Activated naive CD8-positive, alpha-beta T cell treated with anti-CD3 and anti-CD28 coated beads, Interleukin-2, amount 50 U/mL, for 24 hours (primary cell): ENCODE measurements around the gene ENDOV.

Experiments used
- ATAC-seq: fragments of 150-1000 bp; cut with Tn5 transposase; one replicate; pipeline ENCODE4 v1.10.0; 2021
- DNase-seq: peaks from one replicate; pipeline ENCODE4 v3.0.0; 2021
- H3K27ac Mint-ChIP-seq: one replicate; pipeline ENCODE4 v1.8.0; 2021; ENCODE audit warnings: mild to moderate bottlenecking, mixed read lengths
- H3K27me3 Mint-ChIP-seq: one replicate; pipeline ENCODE4 v1.8.0; 2021; ENCODE audit warnings: mixed read lengths
- H3K36me3 Mint-ChIP-seq: one replicate; pipeline ENCODE4 v1.8.0; 2021; ENCODE audit warnings: low read depth, mixed read lengths
- H3K4me1 Mint-ChIP-seq: one replicate; pipeline ENCODE4 v1.8.0; 2021; ENCODE audit warnings: mixed read lengths
- H3K4me3 Mint-ChIP-seq: one replicate; pipeline ENCODE4 v1.8.0; 2021; ENCODE audit warnings: mild to moderate bottlenecking, moderate library complexity, mixed read lengths
- H3K9me3 Mint-ChIP-seq: one replicate; pipeline ENCODE4 v1.8.0; 2021; ENCODE audit warnings: mixed read lengths

Gene ENDOV

DNA sequence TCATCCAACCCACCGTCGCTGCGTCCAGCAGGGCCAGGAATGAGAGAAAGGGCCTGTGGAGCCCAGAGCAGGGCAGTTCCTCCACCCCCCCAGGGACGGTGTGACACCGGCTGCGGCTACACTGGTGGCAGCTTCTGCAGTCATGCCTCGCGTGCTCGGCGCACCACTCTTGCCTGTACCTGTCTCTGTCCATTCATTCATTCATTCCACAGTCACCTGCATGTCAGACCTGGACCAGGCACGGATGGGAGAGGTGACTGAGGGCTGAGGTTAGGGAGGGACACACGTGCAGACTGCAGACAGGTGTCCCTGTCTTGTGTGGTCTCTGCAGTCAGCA, 27.3 kb downstream of the ENDOV start:
- DNase-seq (no peak), ATAC-seq (no peak)
- Mint-ChIP-seq H3K27me3 (no peaks in the 10 kb centered on the region), H3K36me3 (no peaks in the 10 kb centered on the region), H3K9me3 (no peaks in the 10 kb centered on the region), H3K4me1 (no peaks in the 10 kb centered on the region), H3K4me3 (no peak overlapping the region), H3K27ac (no peak overlapping the region)

DNA sequence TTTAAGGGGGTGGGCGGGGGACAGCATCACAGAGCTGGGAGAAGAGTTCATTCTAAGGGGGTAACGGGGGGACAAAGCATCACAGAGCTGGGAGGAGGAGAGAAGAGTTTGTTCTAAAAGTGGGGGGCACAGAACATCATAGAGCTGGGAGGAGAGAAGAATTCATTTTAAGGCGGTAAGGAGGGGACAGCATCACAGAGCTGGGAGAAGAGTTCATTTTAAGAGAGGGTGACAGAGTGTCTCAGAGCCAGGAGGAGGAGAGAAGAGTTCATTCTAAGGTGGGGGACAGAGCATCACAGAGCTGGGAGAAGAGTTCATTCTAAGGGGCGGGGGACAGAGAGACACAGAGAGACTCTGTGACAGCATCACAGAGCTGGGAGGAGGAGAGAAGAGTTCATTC, 27.8 kb downstream of the ENDOV start:
- Mint-ChIP-seq H3K27me3 (no peaks in the 10 kb centered on the region), H3K36me3 (no peaks in the 10 kb centered on the region)

DNA sequence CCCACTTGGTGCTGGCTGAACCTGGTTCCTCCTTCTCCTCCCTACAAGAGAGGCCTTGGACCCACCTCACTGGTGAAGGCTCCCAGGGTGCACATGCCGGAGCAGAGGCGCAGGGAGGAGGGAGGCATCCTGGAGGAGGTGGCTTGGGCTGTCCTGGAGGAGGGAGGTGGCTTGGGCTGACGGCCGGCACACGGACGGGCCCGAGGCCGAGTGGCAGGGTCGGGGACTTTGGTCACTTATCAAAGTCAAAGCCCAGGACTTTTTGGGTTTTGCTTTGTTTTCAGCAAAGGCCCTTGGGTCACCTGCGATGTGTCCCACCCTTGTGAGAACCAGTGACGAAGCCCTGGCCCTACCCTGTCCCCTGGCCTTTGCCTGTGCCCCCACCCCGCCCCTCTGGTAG, 28.5 kb downstream of the ENDOV start:
- no peak overlapping the region for H3K27ac Mint-ChIP-seq
- ATAC-seq, result no peak
- H3K9me3 Mint-ChIP-seq, result no peaks in the 10 kb centered on the region
- H3K27me3 Mint-ChIP-seq, result no peaks in the 10 kb centered on the region
- no peak overlapping the region for H3K4me3 Mint-ChIP-seq
- no peak for DNase-seq
- H3K4me1 Mint-ChIP-seq, result no peaks in the 10 kb centered on the region
- no peaks in the 10 kb centered on the region for H3K36me3 Mint-ChIP-seq

More for the DNA sequence above, 27.8 kb downstream of the ENDOV start:
- H3K9me3 Mint-ChIP-seq, result no peaks in the 10 kb centered on the region
- no peak for DNase-seq
- no peak overlapping the region for H3K4me3 Mint-ChIP-seq
- H3K27ac Mint-ChIP-seq, result no peak overlapping the region
- ATAC-seq, result no peak
- no peaks in the 10 kb centered on the region for H3K4me1 Mint-ChIP-seq

DNA sequence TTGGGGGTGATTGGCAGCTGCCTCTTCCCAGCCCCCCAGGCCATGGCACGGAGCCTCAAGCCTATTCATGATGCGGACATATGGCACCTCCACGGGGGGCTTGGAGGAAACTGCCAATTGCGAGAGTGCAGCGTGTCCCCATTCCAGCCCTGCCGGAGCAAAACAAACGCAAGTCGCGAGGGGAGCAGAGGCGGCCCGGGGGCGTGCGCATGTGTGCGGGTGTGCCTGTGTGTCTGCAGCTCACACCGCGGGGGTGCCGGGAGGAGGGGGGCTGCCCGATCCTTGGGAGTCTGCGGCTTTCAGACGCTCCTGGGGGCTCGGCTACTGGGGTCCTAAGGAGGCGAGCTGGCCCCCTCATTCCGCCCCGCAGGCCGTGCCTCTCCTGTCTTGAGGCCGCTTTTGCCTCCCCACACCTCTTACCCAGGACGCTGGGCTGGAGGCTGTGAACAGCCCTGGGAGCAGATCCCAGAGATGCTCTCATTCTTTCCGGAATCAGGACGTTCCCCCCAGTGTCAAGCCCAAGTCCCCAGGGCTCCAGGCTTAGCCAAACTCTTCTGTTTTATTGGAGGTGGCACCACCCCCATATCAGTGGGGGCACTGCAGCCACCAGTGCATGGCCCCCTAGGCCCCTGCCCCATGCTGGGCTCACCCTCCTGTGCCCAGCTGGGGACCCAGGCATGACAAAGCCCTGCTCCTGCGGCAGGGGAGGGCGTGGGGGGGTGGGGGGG, 29.1 kb downstream of the ENDOV start:
- Mint-ChIP-seq H3K9me3 (no peaks in the 10 kb centered on the region), H3K27me3 (no peaks in the 10 kb centered on the region), H3K4me1 (no peaks in the 10 kb centered on the region), H3K27ac (no peak overlapping the region), H3K36me3 (no peaks in the 10 kb centered on the region), H3K4me3 (no peak overlapping the region)
- DNase-seq (no peak), ATAC-seq (no peak)

GRCh38 chr17:80444644-80444979, 29.6 kb downstream of the ENDOV start:
- Mint-ChIP-seq H3K27me3 (no peaks in the 10 kb centered on the region), H3K36me3 (no peaks in the 10 kb centered on the region), H3K27ac (no peak overlapping the region), H3K4me1 (no peaks in the 10 kb centered on the region), H3K9me3 (no peaks in the 10 kb centered on the region), H3K4me3 (no peak overlapping the region)
- DNase-seq, result no peak
- ATAC-seq, result no peak

GRCh38 chr17:80445007-80445725, 30.2 kb downstream of the ENDOV start:
- Mint-ChIP-seq H3K27me3 (no peaks in the 10 kb centered on the region), H3K9me3 (no peaks in the 10 kb centered on the region), H3K4me1 (no peaks in the 10 kb centered on the region), H3K27ac (no peak overlapping the region), H3K4me3 (no peak overlapping the region), H3K36me3 (no peaks in the 10 kb centered on the region)
- ATAC-seq, result no peak
- DNase-seq, result no peak

GRCh38 chr17:80445726-80446110, 30.8 kb downstream of the ENDOV start:
- Mint-ChIP-seq H3K4me1 (no peaks in the 10 kb centered on the region), H3K36me3 (no peaks in the 10 kb centered on the region), H3K27me3 (no peaks in the 10 kb centered on the region), H3K4me3 (no peak overlapping the region), H3K9me3 (no peaks in the 10 kb centered on the region), H3K27ac (no peak overlapping the region)
- no peak for ATAC-seq
- no peak for DNase-seq

DNA sequence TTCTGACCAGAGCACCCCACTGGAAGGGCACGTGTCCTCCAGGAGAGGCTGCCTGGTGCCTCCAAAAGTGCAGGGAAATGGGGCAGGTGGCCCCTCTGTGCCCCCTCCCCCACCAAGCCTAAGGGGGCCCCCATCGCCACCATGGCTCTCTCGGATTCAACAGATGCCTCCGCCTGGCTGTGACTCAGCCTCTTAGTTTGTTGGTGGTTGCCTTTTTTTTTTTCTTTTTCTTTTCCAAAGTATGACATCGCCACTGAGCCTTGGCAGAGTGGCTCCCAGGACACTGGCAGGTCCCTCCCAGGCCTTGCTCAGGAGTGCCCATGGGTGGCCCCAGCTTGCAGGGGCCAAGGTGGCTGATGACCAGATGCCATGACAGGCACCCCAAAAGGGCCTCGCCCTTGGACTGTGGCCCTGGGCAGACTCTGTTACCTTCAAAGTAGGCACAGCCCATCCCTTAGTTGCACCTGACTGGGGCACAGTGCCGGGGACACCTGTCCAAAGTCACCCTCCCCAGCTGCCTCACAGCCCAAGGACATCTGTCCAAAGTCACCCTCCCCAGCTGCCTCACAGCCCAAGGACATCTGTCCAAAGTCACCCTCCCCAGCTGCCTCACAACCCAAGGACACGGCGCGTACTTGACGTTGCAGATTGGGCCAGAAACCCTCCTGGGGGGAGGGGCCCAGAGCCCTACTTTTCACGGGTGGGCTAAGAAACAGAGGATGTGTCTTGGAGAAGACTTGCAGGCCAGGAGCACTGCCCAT, 31.9 kb downstream of the ENDOV start:
- Mint-ChIP-seq H3K9me3 (no peaks in the 10 kb centered on the region), H3K4me1 (no peaks in the 10 kb centered on the region), H3K36me3 (no peaks in the 10 kb centered on the region), H3K4me3 (no peak overlapping the region), H3K27ac (no peak overlapping the region), H3K27me3 (no peaks in the 10 kb centered on the region)
- ATAC-seq (no peak), DNase-seq (no peak)

GRCh38 chr17:80447790-80448189, 32.8 kb downstream of the ENDOV start:
- DNase-seq (no peak), ATAC-seq (no peak)
- no peaks in the 10 kb centered on the region for H3K4me1 Mint-ChIP-seq
- no peaks in the 10 kb centered on the region for H3K36me3 Mint-ChIP-seq
- no peak overlapping the region for H3K4me3 Mint-ChIP-seq
- no peaks in the 10 kb centered on the region for H3K9me3 Mint-ChIP-seq
- H3K27me3 Mint-ChIP-seq, result no peaks in the 10 kb centered on the region
- no peak overlapping the region for H3K27ac Mint-ChIP-seq

GRCh38 chr17:80449194-80449929, 34.4 kb downstream of the ENDOV start:
- Mint-ChIP-seq H3K36me3 (no peaks in the 10 kb centered on the region), H3K4me3 (no peak overlapping the region), H3K9me3 (no peaks in the 10 kb centered on the region), H3K27ac (no peak overlapping the region), H3K27me3 (no peaks in the 10 kb centered on the region), H3K4me1 (peaks cover 12% of the 10 kb centered on the region)
- ATAC-seq (no peak), DNase-seq (no peak)

DNA sequence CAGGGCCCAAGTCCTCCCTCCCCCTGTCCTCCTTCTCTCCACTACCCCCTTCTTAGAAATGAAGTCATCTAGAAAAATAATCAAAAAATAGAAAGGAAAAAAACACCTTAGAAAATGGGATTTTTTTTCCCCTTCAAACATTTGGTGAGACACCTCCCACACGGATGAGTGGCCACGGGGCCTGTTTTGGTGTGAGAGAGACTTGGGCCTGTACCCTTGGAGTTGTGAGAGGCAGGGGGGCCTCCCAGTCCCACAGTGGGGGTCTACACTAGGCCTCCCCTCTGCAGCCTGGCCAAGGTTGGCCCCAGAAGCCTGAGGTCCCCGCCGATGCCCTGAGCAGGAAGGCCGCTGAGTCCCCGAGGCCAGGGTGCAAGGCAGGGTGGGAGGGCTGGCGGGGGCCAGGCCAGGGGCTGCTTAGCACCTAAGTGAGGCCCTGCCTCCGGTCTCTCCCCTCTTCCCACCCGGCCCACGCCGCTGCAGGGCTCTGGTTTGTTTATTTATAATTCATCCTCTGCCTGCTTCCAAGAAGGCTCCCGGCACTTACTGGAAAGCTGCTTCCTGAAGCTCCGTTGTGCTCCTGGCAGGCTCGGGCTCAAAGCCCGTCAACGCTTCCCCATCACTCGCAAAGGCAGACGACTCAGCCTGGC, 35.1 kb downstream of the ENDOV start:
- DNase-seq, result no peak
- H3K4me3 Mint-ChIP-seq, result no peak overlapping the region
- H3K4me1 Mint-ChIP-seq, result peaks cover 13% of the 10 kb centered on the region
- no peaks in the 10 kb centered on the region for H3K27me3 Mint-ChIP-seq
- H3K36me3 Mint-ChIP-seq, result no peaks in the 10 kb centered on the region
- no peaks in the 10 kb centered on the region for H3K9me3 Mint-ChIP-seq
- no peak overlapping the region for H3K27ac Mint-ChIP-seq
- no peak for ATAC-seq

DNA sequence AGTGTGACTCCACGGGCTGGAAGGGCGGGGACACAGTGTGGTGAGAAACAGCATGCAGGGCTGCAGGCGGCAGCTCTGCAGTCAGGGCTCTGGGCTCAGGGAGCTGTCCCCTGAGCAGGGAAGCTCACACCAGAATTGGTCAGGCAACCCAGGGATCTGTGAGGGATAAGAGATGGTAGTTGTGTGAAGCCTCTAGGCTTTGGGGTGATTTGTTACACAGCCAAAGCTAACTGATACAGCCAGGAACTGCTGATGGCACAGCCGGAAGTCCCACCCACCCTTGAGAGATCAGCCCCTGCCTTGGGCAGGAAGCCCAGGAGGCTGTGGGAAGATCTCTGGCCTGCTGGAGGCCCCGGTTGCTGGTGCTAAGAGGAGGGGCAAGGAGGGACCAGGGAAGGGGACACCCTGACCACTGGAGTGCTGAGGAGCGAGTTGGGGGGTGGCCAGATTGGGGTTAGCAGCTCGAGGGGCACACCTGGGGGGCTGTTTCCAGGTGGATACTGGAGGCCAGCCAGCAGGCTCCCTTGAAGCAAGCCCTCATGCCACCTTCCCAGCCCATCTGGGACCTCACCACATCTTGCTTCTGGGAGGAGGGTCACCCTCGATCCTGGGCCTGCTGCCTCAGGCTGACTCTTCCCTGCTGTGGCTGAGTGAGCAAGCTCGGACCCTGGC, 36.3 kb downstream of the ENDOV start:
- H3K27ac Mint-ChIP-seq, result no peak overlapping the region
- H3K4me3 Mint-ChIP-seq, result no peak overlapping the region
- H3K27me3 Mint-ChIP-seq, result no peaks in the 10 kb centered on the region
- ATAC-seq, result no peak
- H3K9me3 Mint-ChIP-seq, result no peaks in the 10 kb centered on the region
- H3K4me1 Mint-ChIP-seq, result peaks cover 22% of the 10 kb centered on the region
- no peak for DNase-seq
- H3K36me3 Mint-ChIP-seq, result no peaks in the 10 kb centered on the region

- H3K27ac Mint-ChIP-seq, result no peak overlapping the region
- DNase-seq (no peak), ATAC-seq (no peak)
- peaks cover 25% of the 10 kb centered on the region for H3K4me1 Mint-ChIP-seq
- H3K4me3 Mint-ChIP-seq, result no peak overlapping the region
- no peaks in the 10 kb centered on the region for H3K9me3 Mint-ChIP-seq
- peaks cover 3% of the 10 kb centered on the region for H3K27me3 Mint-ChIP-seq
- H3K36me3 Mint-ChIP-seq, result no peaks in the 10 kb centered on the region
Observed at GRCh38 chr17:80452173-80452915, 37.4 kb downstream of the ENDOV start.
